HG03565 (cell line): ENCODE data around the gene EHBP1.
A peak's percentile ranks its signal among the peaks of the same experiment; 100 is the strongest.

ENCODE experiments used
- ATAC-seq: cut with Tn5 transposase; IDR thresholded peaks from one replicate; pipeline ENCODE4 v1.9.1; 2021; ENCODE audit warnings: mild to moderate bottlenecking, moderate library complexity; ENCODE audit not compliant: unreplicated experiment

The EHBP1 gene

GRCh38 chr2:63047321-63048279 lies 342.1 kb downstream of the EHBP1 start:
- ATAC-seq = no peak

- no peak for ATAC-seq
Observed at GRCh38 chr2:63048367-63049171, 343.1 kb downstream of the EHBP1 start.

DNA sequence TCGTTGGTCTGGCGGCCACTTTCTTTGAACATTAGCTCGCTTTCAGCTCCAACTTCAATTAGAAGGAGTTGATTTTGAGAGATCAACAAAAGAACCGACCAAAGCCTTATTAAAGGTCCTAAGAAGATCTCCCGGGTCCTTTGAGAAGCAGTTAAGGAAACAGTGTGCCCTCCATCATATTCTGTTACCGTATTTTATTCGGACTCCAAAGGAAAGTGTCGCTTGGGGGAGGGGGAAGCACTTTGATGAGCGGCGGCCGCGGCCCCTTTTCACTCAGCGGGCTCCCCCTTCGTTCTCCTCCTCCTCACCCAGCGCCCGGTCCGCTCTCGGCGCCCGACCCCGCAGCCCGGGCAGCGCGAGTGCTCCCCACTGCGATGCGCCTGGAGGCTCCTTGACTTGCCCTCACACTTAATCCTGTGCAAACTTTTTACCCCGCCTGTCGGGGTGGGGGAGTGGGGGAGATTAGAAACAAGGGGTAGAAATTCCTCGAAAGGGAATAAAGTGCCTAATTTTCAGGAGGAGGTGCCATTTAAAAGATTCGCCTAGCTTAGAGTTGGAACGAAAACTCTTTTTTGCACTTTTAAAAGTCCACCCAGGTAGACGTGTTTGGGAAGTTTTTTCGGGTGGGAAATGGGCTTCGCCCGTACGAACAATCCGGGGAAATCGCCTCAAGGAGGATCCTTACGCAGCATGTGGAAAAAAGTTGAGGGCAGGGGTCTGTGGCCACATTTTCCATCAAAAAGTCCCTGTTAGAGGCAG lies 343.9 kb downstream of the EHBP1 start:
- no peak for ATAC-seq

- ATAC-seq = no peak
Observed at GRCh38 chr2:63049970-63050333, 344.4 kb downstream of the EHBP1 start.

- peak; percentile 80 for ATAC-seq
Observed at GRCh38 chr2:63050334-63051041, 345.0 kb downstream of the EHBP1 start, which contains the start of gene OTX1. TSS of gene OTX1 (plus strand) at chr2:63050830. CDS start at chr2:63052991, 2,161 bp downstream.

- ATAC-seq = no peak
Observed at GRCh38 chr2:63051042-63051794, 345.7 kb downstream of the EHBP1 start.

GRCh38 chr2:63051795-63052333 lies 346.4 kb downstream of the EHBP1 start:
- no peak for ATAC-seq

- ATAC-seq = no peak
Observed at GRCh38 chr2:63052411-63053080, 347.0 kb downstream of the EHBP1 start.

DNA sequence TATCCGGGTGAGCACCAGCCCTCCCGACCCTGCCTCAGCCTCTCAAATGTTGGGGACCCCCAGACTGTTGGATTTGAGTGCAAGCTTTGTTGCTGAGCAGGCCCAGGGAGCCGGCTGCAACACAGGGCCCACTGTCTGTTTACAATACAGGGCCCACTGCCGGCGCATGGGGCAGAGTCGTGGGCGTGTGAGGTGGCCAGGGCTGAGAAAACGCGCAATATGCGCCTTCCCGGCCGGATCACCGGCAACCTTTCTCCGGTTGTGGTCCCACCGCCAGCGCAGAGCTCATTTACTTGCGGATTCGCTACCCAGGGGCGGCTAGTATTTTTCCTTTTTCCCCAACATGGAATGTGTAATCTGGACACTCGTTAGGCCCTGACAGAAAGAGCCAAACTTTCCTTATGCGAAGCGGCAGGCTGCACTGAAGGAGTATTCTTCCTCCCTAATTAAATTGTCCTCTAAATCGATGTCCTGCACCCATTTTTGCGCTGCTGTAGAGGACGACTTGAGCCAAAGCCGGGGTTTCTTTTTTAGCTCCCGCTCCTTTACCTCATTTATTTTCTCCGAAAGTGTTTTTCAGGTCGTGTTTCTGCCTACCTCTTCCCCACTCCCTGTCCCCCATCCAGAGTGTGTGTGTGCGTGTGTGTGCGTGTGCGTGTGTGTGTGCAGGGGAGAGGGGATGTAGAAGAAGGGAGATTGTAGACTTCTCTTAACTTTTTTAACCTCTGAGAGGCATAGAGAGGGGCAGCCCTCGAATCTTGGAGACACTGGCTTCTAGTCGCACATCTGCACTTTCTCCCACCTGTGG lies 347.8 kb downstream of the EHBP1 start:
- no peak for ATAC-seq

DNA sequence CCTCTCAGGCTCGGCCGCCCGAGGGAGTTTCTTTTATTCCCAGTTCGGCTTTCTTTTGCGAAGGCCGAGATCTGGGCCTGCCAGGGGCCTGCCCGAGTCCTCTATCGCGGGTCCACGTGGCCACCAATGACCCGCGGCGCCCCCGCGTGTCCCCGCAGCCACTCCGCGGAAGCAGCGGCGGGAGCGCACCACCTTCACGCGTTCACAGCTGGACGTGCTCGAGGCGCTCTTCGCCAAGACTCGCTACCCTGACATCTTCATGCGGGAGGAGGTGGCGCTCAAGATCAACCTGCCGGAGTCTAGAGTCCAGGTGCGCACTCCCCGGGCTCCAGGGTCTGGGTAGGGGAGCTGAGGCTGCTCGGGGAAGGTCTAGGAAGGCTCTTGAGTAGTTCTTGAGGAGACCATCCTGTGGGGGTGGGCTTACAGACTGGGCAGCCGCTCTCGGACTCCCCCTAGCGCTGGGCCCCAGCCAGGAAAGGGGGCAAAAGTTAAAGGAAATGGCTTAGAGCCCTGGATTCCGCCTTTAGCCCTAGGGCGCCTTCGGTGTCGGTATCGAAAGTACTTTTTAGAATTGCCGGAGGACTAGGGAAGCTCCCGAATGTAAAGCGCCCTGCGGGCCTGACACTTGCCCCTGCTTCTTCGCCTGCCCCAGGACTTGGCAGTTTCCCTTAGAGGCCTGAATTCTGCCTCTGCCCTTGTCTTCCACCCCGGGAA lies 348.5 kb downstream of the EHBP1 start:
- no peak for ATAC-seq

DNA sequence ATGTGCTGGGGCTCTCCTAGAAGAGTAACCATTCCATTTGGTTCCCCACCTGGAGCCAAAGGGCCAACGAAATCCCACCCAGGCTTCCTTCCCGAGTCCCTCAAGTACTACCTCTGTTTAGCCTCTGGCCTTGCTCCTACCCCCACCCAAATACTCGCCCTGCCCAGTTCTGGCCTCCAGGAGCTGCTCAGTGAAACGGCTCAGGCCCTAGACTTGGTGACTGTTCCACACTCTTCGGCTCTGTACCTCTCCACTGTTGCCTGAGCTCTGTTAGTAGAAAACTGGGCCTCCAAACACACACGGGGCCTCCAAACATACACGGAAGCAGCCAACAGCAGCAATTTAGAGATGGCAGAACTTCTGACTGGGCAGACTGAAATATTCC lies 349.3 kb downstream of the EHBP1 start:
- no peak for ATAC-seq

DNA sequence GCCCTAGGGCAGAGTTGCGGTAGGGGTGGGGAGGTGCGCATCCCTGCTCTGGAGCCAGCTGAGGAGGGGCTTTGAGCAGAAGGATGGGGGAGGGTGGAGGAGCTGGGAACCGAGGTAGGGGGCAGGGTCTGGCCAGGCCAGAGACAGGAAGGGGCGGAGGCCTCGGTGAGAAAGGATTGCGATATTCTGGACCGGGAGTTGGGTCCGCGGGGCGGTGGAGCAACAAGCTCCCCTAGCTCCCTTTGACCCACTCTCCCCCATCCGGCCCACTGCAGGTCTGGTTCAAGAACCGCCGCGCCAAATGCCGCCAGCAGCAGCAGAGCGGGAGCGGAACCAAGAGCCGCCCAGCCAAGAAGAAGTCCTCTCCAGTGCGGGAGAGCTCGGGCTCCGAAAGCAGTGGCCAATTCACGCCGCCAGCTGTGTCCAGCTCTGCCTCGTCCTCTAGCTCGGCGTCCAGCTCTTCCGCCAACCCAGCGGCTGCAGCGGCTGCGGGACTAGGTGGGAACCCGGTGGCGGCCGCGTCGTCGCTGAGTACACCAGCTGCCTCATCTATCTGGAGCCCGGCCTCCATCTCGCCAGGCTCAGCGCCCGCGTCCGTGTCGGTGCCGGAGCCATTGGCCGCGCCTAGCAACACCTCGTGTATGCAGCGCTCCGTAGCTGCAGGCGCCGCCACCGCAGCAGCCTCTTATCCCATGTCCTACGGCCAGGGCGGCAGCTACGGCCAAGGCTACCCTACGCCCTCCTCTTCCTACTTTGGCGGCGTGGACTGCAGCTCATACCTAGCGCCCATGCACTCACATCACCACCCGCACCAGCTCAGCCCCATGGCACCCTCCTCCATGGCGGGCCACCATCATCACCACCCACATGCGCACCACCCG lies 350.0 kb downstream of the EHBP1 start:
- no peak for ATAC-seq

DNA sequence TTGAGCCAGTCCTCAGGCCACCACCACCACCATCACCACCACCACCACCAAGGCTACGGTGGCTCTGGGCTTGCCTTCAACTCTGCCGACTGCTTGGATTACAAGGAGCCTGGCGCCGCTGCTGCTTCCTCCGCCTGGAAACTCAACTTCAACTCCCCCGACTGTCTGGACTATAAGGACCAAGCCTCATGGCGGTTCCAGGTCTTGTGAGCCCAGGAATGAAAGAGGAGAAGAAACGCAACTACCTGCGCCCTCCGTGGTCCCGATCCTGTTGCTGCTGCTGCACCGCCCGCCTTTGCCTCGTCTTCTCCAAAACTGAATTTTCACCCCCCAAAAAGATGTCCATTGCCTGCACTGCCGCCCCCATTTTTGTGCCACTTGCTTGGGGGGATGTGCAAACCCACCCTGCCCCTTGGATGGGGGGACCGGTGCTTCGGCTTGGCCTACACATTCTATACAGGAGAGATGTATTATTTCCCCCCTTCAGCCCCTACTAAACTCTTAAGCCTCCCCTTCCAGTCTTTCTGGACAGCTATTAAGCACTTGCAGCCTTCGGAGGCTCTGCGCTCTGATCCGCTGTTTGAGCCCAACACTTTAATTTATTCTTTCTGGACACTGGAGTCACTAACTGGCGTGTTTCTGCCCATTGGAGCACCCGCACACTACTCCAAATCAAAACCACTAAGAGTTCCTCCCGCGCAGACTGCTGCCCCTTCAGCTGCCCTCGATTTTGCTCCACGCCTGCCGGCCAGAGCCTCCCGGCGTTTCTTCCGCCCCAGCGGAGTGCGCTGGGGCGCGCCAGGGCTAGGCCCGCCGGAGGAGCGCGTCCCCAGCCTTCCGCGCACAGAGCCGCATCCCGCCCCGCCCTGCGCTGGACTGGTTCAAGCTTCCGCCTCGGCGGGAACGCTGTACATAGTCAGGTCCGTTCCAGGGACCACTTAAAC lies 350.9 kb downstream of the EHBP1 start:
- no peak for ATAC-seq

GRCh38 chr2:63057249-63058143 lies 352.0 kb downstream of the EHBP1 start:
- no peak for ATAC-seq
